HepG2 (cell line): ENCODE data around the gene GALNT15. TPM values are rescaled to one million over a fixed set of nuclear protein-coding genes. Genes with fewer than 3 reads are reported as not detected.

Experiments used
- BHLHE40 ChIP-seq: IDR thresholded peaks from 2 replicates; pipeline ENCODE4 v1.6.1; 2011; ENCODE audit warnings: low read length, improper control_type of control experiment
- FLYWCH1 ChIP-seq: sonication (generic); formaldehyde crosslinking; IDR thresholded peaks from 2 replicates; pipeline ENCODE4 v1.8.1; 2023; ENCODE audit warnings: mild to moderate bottlenecking, missing genetic modification reagents
- HOXD1 ChIP-seq: sonication (generic); formaldehyde crosslinking; IDR thresholded peaks from 2 replicates; pipeline ENCODE4 v1.5.0; 2020; ENCODE audit warnings: missing genetic modification reagents
- KAT7 ChIP-seq: IDR thresholded peaks from 2 replicates; pipeline ENCODE4 v1.6.1; 2018; ENCODE audit warnings: borderline replicate concordance, missing compliant biosample characterization
- RARG ChIP-seq: sonication (generic); formaldehyde crosslinking; IDR thresholded peaks from 2 replicates; pipeline ENCODE4 v1.4.0; 2020; ENCODE audit warnings: low read depth, mild to moderate bottlenecking, missing genetic modification reagents
- YY1 ChIP-seq: IDR thresholded peaks from 2 replicates; pipeline ENCODE4 v1.6.1; 2011; ENCODE audit warnings: low read length, low read depth, moderate library complexity, mild to moderate bottlenecking; ENCODE audit not compliant: insufficient read depth, insufficient replicate concordance
- ZNF382 ChIP-seq: sonication (generic); formaldehyde crosslinking; IDR thresholded peaks from 2 replicates; pipeline ENCODE4 v1.5.0; 2020; ENCODE audit warnings: missing genetic modification reagents, mild to moderate bottlenecking, borderline replicate concordance
- ZNF441 ChIP-seq: sonication (generic); formaldehyde crosslinking; IDR thresholded peaks from 2 replicates; pipeline ENCODE4 v1.7.0; 2021; ENCODE audit warnings: missing genetic modification reagents, borderline replicate concordance
- ZNF780A ChIP-seq: sonication (generic); formaldehyde crosslinking; IDR thresholded peaks from 2 replicates; pipeline ENCODE4 v1.8.0; 2022; ENCODE audit warnings: mild to moderate bottlenecking, missing genetic modification reagents, moderate library complexity
- polyA plus RNA-seq, 8 experiments: library from polyadenylated mRNA; depleted of rRNA in 3 of 8; stranded (reverse) in 7 of 8; unstranded in 1 of 8; fragments of >200 nt; fragmentation: Illumina TruSeq in 4 of 8; extraction: Trizol in 4 of 8; gene quantifications; 2 replicates each; pipeline versions ENCODE4 v1.2.1 to v1.2.3, GENCODE V29; 2011 to 2016; ENCODE audit warnings: low read depth in 4 of 8, missing spikeins in 1 of 8, mixed read lengths in 1 of 8; ENCODE audit not compliant: insufficient read depth in 1 of 8
- total RNA-seq, 5 experiments: library from RNA; depleted of rRNA; stranded (reverse); fragments of >200 nt; fragmentation: Illumina TruSeq; extraction: Trizol; gene quantifications; 2 replicates each; pipeline ENCODE4 v1.2.3, GENCODE V29; 2016; ENCODE audit warnings: low read depth in 1 of 5
- TF ChIP-seq, protein P1 (sequence below): sonication (generic); formaldehyde crosslinking; IDR thresholded peaks from 2 replicates; pipeline ENCODE4 v1.5.0; 2020; ENCODE audit warnings: mild to moderate bottlenecking, missing genetic modification reagents, borderline replicate concordance
- TF ChIP-seq, protein P2 (sequence below): sonication (generic); formaldehyde crosslinking; conservative IDR thresholded peaks from 2 replicates; pipeline ENCODE4 v1.4.0; 2020; ENCODE audit warnings: missing genetic modification reagents
- TF ChIP-seq, protein P3 (sequence below): sonication (generic); formaldehyde crosslinking; IDR thresholded peaks from 2 replicates; pipeline ENCODE4 v1.4.0; 2020; ENCODE audit warnings: missing genetic modification reagents
- TF ChIP-seq, protein P4 (sequence below): sonication (generic); formaldehyde crosslinking; conservative IDR thresholded peaks from 2 replicates; pipeline ENCODE4 v1.4.0; 2020; ENCODE audit warnings: missing genetic modification reagents

Gene GALNT15
- total and polyA plus RNA-seq, 2 of the 13 experiments (the other 11 are each of a cell fraction or from before 2014, with no cell fraction given) = 0.02 to 0.04 TPM

DNA sequence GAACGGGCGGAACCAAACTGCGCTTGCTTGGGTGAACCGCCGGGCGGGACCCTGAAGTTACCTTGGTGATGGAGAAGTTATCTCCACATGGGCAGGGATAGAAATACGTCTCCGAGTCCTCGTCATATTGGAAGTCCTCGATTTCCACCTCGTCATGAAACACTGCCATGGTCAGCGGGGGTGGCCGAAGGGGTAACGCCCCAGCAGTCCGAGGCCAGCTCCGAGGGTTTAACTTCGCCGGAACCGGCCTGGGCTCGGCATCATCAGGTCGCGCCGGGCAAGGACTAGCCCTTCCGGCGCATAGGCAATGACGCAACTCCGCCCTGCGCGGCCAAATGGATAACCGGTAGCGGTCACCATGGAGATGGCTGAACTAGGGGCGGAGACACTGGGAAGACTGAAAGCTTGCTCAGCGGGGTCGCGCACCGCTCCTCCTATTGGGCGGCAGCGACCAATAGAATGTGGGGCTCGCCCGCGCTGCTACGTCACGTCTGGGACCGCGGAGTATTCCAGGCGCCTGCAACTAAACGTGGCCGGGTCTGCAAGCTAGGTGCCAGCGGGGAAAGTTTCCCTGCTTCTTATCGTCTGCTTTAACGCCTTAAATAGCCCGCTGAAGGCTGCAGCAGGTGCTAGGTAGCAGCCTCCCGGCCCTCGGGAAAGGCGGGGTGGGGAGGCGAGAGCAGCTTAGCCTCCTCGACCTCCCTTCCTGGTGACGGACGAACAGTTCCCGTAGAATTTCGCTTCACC, 90.4 kb downstream of the GALNT15 start, which contains the start of the genes DPH3 and OXNAD1 (continued):
- TF ChIP-seq ZNF780A (CRISPR knock-in tag) (no peak), FLYWCH1 (no peak), ZNF382 (no peak), RARG (CRISPR knock-in tag) (no peak), ZNF441 (peak; percentile 32; the same call in 1 of the 2 replicates), YY1 (peak; percentile 52), KAT7 (peak; percentile 43; the same call in 1 of the 2 replicates), HOXD1 (no peak), BHLHE40 (no peak)
- TF ChIP-seq, protein P1, sequence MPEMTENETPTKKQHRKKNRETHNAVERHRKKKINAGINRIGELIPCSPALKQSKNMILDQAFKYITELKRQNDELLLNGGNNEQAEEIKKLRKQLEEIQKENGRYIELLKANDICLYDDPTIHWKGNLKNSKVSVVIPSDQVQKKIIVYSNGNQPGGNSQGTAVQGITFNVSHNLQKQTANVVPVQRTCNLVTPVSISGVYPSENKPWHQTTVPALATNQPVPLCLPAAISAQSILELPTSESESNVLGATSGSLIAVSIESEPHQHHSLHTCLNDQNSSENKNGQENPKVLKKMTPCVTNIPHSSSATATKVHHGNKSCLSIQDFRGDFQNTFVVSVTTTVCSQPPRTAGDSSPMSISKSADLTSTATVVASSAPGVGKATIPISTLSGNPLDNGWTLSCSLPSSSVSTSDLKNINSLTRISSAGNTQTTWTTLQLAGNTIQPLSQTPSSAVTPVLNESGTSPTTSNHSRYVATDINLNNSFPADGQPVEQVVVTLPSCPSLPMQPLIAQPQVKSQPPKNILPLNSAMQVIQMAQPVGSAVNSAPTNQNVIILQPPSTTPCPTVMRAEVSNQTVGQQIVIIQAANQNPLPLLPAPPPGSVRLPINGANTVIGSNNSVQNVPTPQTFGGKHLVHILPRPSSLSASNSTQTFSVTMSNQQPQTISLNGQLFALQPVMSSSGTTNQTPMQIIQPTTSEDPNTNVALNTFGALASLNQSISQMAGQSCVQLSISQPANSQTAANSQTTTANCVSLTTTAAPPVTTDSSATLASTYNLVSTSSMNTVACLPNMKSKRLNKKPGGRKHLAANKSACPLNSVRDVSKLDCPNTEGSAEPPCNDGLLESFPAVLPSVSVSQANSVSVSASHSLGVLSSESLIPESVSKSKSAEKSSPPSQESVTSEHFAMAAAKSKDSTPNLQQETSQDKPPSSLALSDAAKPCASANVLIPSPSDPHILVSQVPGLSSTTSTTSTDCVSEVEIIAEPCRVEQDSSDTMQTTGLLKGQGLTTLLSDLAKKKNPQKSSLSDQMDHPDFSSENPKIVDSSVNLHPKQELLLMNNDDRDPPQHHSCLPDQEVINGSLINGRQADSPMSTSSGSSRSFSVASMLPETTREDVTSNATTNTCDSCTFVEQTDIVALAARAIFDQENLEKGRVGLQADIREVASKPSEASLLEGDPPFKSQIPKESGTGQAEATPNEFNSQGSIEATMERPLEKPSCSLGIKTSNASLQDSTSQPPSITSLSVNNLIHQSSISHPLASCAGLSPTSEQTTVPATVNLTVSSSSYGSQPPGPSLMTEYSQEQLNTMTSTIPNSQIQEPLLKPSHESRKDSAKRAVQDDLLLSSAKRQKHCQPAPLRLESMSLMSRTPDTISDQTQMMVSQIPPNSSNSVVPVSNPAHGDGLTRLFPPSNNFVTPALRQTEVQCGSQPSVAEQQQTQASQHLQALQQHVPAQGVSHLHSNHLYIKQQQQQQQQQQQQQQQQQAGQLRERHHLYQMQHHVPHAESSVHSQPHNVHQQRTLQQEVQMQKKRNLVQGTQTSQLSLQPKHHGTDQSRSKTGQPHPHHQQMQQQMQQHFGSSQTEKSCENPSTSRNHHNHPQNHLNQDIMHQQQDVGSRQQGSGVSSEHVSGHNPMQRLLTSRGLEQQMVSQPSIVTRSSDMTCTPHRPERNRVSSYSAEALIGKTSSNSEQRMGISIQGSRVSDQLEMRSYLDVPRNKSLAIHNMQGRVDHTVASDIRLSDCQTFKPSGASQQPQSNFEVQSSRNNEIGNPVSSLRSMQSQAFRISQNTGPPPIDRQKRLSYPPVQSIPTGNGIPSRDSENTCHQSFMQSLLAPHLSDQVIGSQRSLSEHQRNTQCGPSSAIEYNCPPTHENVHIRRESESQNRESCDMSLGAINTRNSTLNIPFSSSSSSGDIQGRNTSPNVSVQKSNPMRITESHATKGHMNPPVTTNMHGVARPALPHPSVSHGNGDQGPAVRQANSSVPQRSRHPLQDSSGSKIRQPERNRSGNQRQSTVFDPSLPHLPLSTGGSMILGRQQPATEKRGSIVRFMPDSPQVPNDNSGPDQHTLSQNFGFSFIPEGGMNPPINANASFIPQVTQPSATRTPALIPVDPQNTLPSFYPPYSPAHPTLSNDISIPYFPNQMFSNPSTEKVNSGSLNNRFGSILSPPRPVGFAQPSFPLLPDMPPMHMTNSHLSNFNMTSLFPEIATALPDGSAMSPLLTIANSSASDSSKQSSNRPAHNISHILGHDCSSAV (CRISPR knock-in tag) = no peak
- TF ChIP-seq, protein P2, sequence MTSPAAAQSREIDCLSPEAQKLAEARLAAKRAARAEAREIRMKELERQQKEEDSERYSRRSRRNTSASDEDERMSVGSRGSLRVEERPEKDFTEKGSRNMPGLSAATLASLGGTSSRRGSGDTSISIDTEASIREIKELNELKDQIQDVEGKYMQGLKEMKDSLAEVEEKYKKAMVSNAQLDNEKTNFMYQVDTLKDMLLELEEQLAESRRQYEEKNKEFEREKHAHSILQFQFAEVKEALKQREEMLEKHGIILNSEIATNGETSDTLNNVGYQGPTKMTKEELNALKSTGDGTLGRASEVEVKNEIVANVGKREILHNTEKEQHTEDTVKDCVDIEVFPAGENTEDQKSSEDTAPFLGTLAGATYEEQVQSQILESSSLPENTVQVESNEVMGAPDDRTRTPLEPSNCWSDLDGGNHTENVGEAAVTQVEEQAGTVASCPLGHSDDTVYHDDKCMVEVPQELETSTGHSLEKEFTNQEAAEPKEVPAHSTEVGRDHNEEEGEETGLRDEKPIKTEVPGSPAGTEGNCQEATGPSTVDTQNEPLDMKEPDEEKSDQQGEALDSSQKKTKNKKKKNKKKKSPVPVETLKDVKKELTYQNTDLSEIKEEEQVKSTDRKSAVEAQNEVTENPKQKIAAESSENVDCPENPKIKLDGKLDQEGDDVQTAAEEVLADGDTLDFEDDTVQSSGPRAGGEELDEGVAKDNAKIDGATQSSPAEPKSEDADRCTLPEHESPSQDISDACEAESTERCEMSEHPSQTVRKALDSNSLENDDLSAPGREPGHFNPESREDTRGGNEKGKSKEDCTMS (CRISPR knock-in tag) = no peak
- TF ChIP-seq, protein P3, sequence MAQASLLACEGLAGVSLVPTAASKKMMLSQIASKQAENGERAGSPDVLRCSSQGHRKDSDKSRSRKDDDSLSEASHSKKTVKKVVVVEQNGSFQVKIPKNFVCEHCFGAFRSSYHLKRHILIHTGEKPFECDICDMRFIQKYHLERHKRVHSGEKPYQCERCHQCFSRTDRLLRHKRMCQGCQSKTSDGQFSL (CRISPR knock-in tag) = no peak
- TF ChIP-seq, protein P4, sequence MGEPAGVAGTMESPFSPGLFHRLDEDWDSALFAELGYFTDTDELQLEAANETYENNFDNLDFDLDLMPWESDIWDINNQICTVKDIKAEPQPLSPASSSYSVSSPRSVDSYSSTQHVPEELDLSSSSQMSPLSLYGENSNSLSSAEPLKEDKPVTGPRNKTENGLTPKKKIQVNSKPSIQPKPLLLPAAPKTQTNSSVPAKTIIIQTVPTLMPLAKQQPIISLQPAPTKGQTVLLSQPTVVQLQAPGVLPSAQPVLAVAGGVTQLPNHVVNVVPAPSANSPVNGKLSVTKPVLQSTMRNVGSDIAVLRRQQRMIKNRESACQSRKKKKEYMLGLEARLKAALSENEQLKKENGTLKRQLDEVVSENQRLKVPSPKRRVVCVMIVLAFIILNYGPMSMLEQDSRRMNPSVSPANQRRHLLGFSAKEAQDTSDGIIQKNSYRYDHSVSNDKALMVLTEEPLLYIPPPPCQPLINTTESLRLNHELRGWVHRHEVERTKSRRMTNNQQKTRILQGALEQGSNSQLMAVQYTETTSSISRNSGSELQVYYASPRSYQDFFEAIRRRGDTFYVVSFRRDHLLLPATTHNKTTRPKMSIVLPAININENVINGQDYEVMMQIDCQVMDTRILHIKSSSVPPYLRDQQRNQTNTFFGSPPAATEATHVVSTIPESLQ (CRISPR knock-in tag) = no peak
